ENCODE results near the gene MPP1.

- TF ChIP-seq POLR2AphosphoS5 (IDR thresholded peaks at IDR 0.05; ENCODE audit: low read depth, low read length) (no peak), CTCF (IDR thresholded peaks at IDR 0.05) (no peak), FOXJ3 (CRISPR knock-in tag; IDR thresholded peaks at IDR 0.05) (no peak), RCOR1 (IDR thresholded peaks at IDR 0.05; ENCODE audit: low read length) (no peak), TAF1 (IDR thresholded peaks at IDR 0.05; ENCODE audit: borderline replicate concordance, low read depth, low read length) (no peak), IRF3 (IDR thresholded peaks at IDR 0.05; ENCODE audit: low read depth, low read length) (no peak), MAX (IDR thresholded peaks at IDR 0.05; ENCODE audit: low read depth) (no peak), GATA2 (CRISPR knock-in tag; IDR thresholded peaks at IDR 0.05) (no peak), MXI1 (IDR thresholded peaks at IDR 0.05; ENCODE audit: low read depth, low read length) (no peak), TCF12 (IDR thresholded peaks at IDR 0.05) (no peak), USF1 (IDR thresholded peaks at IDR 0.05; ENCODE audit: borderline replicate concordance, low read depth) (no peak), FOXM1 (IDR thresholded peaks at IDR 0.05; ENCODE audit: low read depth) (no peak)
Observed at GRCh38 chrX:154731184-154731583, 74.1 kb downstream of the MPP1 start.

Data from SK-N-SH (cell line).